ENCODE measurements around the gene AQP9.

DNA sequence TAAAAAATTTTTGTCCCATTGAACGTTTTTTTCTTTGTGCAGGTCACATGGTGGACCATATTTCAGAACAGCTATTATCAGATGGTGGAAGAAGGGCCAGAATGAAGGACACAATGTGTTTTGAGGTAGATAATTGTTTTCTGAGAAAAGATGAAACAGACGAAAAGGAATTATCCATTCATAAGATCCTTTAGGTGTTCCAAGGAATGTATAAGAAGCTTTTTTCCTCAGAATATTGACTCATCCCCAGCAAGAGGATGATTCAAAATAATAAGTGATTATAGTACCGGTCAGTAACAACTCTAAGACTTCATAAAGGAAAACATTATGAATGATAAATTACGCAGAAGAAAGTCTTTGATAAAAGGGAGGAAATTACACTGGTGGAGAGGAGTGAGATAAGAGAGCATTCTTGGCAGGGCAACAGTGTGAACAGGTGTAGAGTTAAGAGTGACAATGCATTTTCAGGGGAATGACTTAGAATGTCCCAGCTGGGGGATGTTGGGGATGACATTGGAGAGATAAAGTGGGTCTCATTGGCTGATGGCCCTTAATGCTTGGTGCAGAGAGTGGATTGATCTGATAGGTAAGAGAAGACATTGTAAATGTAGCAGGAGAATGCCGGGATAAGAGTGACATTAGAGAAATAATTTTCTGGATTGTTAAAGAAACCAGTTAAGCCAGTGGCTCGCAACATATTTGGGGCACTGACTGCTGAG is 27.0 kb upstream of the AQP9 start:
- TF ChIP-seq POLR2AphosphoS5 (IDR thresholded peaks at IDR 0.05; ENCODE audit: low read depth, low read length) (no peak), REST (IDR thresholded peaks at IDR 0.05; ENCODE audit: insufficient read depth in 1 of 2, low read depth in 2 of 2, low read length in 2 of 2) (no peak), SIN3A (IDR thresholded peaks at IDR 0.05; ENCODE audit: borderline replicate concordance, insufficient read depth, low read length) (no peak)

Measured in PFSK-1 (cell line).